Osteoblast (primary cell): ENCODE data around the gene UMPS. TPM values are rescaled to one million over a fixed set of nuclear protein-coding genes. Genes with fewer than 3 reads are reported as not detected.

Source experiments
- DNase-seq: peaks from one replicate; pipeline ENCODE4 v3.0.0; 2011; ENCODE audit warnings: low spot score, mixed read lengths; ENCODE audit not compliant: insufficient read length; ENCODE audit errors: missing footprints
- H2AFZ ChIP-seq: 2 replicates; pipeline ENCODE4 v1.6.0; 2011; ENCODE audit warnings: mild to moderate bottlenecking, low read length
- H3K27ac ChIP-seq: 2 replicates; pipeline ENCODE4 v1.5.1; 2011; ENCODE audit warnings: mild to moderate bottlenecking, low read depth, low read length, moderate library complexity
- H3K27me3 ChIP-seq: 2 replicates; pipeline ENCODE4 v1.6.0; 2012; ENCODE audit warnings: mild to moderate bottlenecking, control low read depth, inconsistent platforms, low read length, moderate library complexity; ENCODE audit not compliant: insufficient read depth
- H3K36me3 ChIP-seq: 2 replicates; pipeline ENCODE4 v1.5.1; 2011; ENCODE audit warnings: mild to moderate bottlenecking, low read length, control low read depth, moderate library complexity; ENCODE audit not compliant: insufficient read depth
- H3K4me1 ChIP-seq: 2 replicates; pipeline ENCODE4 v1.5.1; 2011; ENCODE audit warnings: mild to moderate bottlenecking, low read length, control low read depth, moderate library complexity; ENCODE audit not compliant: insufficient read depth
- H3K4me2 ChIP-seq: 2 replicates; pipeline ENCODE4 v1.6.0; 2011; ENCODE audit warnings: mild to moderate bottlenecking, low read length; ENCODE audit not compliant: insufficient read depth
- H3K4me3 ChIP-seq: fragments of 200-600 bp; sonication (generic); 3 replicates; pipeline ENCODE4 v1.5.1; 2012; ENCODE audit warnings: mild to moderate bottlenecking, low read length, inconsistent platforms; ENCODE audit not compliant: insufficient read depth
- H3K79me2 ChIP-seq: 2 replicates; pipeline ENCODE4 v1.6.0; 2012; ENCODE audit warnings: mild to moderate bottlenecking, low read length, control low read depth, inconsistent platforms; ENCODE audit not compliant: insufficient read depth
- H3K9me3 ChIP-seq: 2 replicates; pipeline ENCODE4 v1.5.1; 2011; ENCODE audit warnings: low read depth, low read length, control low read depth
- H4K20me1 ChIP-seq: 2 replicates; pipeline ENCODE4 v1.6.0; 2012; ENCODE audit warnings: mild to moderate bottlenecking, low read length, control low read depth; ENCODE audit not compliant: insufficient read depth
- total RNA-seq: library from RNA; depleted of rRNA; stranded (reverse); fragments of >200 nt; gene quantifications from 2 replicates; pipeline ENCODE4 v1.2.3, GENCODE V29; 2012
- TF ChIP-seq, protein P1 (sequence below): IDR thresholded peaks from 2 replicates; pipeline ENCODE4 v1.5.1; 2011; ENCODE audit warnings: mild to moderate bottlenecking, low read depth, low read length, moderate library complexity; ENCODE audit errors: extremely low read depth

Gene UMPS
- total RNA-seq, 1 donor, result 19.5 TPM

DNA sequence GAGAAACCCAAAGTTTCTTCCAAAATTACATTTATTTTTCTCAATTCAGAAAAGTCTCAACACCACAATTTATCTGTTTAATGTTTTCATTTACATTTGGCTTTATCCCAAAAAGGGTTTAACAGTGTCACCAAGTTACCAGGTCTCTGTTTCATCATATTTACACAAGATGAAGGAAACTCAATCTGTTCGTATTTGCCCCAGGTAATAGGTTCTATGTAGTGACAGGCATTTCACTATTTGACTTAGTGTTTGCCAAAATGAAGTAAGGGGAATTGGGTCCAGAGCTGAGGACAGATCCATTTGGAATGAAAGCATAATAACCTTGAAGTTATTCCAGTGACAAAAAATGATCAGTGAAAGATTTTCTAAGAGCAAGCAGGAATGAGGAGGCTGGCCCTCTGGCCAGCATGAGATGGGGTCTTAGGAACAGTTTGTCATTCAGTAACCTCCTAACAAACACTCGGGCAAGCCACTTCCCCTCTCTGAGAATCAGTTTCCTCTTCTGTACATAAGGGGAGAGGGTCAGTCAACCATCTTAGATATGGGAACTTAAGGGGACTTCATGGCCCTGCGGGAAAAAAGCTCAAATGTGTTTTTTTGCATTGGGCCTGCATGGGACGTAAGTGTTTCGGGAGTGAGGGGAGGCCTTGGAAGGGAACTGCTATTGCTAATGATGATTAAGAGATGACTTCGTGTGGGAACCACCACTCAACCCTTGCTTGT, 31.8 kb downstream of the UMPS start:
- peaks cover 17% of the 10 kb centered on the region for H3K4me1 ChIP-seq
- no peak overlapping the region for H3K4me2 ChIP-seq
- H3K9me3 ChIP-seq, result no peaks in the 10 kb centered on the region
- TF ChIP-seq, protein P1, sequence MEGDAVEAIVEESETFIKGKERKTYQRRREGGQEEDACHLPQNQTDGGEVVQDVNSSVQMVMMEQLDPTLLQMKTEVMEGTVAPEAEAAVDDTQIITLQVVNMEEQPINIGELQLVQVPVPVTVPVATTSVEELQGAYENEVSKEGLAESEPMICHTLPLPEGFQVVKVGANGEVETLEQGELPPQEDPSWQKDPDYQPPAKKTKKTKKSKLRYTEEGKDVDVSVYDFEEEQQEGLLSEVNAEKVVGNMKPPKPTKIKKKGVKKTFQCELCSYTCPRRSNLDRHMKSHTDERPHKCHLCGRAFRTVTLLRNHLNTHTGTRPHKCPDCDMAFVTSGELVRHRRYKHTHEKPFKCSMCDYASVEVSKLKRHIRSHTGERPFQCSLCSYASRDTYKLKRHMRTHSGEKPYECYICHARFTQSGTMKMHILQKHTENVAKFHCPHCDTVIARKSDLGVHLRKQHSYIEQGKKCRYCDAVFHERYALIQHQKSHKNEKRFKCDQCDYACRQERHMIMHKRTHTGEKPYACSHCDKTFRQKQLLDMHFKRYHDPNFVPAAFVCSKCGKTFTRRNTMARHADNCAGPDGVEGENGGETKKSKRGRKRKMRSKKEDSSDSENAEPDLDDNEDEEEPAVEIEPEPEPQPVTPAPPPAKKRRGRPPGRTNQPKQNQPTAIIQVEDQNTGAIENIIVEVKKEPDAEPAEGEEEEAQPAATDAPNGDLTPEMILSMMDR, result no peak
- no peak for DNase-seq
- no peak overlapping the region for H3K4me3 ChIP-seq
- H3K36me3 ChIP-seq, result peaks cover 46% of the 10 kb centered on the region
- H2AFZ ChIP-seq, result no peak overlapping the region
- H3K27me3 ChIP-seq, result no peaks in the 10 kb centered on the region
- H3K79me2 ChIP-seq, result no peaks in the 10 kb centered on the region
- H4K20me1 ChIP-seq, result no peaks in the 10 kb centered on the region
- peak overlapping the region; percentile 60 for H3K27ac ChIP-seq

DNA sequence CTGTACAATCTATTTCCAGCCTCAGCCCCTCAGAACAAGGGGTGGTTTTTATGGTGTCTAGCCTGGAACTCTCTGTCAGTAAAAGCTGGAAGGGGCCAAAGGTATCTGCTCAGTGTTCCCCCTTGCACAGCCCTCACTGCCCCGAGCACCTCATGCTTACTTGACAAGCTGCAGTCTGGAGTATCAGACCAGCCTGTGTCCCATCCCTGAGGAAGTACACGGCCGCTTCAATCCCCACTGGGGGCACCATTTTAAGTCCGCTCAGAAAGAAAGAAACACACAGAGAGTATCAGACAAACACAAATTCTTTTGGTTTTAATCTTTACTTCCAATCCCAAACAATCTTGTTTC, 32.4 kb downstream of the UMPS start:
- Histone ChIP-seq H3K36me3 (peaks cover 52% of the 10 kb centered on the region), H3K27me3 (no peaks in the 10 kb centered on the region), H3K4me2 (no peak overlapping the region), H3K79me2 (no peaks in the 10 kb centered on the region), H3K9me3 (no peaks in the 10 kb centered on the region), H3K4me1 (peaks cover 17% of the 10 kb centered on the region), H4K20me1 (no peaks in the 10 kb centered on the region), H3K4me3 (no peak overlapping the region), H2AFZ (no peak overlapping the region), H3K27ac (peak overlapping the region; percentile 60)
- TF ChIP-seq, protein P1, result no peak
- no peak for DNase-seq

DNA sequence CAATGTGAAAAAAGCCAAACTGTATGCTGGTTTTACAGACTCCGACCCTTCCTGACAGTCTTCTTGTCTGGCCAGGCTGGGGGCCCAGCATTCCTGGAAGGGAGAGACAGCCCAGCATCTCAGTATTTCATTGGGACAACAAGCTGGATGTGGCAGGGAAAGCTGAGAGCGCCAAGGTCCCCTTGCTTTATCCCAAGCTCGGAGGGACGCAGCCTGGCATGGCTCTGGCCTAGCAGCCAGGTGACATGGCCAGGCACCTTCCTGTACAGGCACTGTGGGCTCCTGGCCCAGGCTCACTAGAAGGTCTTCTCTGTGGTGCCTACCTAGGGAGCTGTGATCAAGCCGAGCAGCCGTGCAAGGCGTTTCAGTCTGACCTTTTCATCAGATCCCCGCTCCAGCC, 33.0 kb downstream of the UMPS start:
- DNase-seq, result no peak
- H3K36me3 ChIP-seq, result peaks cover 57% of the 10 kb centered on the region
- H4K20me1 ChIP-seq, result no peaks in the 10 kb centered on the region
- no peaks in the 10 kb centered on the region for H3K79me2 ChIP-seq
- H3K9me3 ChIP-seq, result no peaks in the 10 kb centered on the region
- TF ChIP-seq, protein P1, result no peak
- H3K4me3 ChIP-seq, result no peak overlapping the region
- H3K4me1 ChIP-seq, result peaks cover 17% of the 10 kb centered on the region
- H2AFZ ChIP-seq, result no peak overlapping the region
- H3K4me2 ChIP-seq, result no peak overlapping the region
- H3K27me3 ChIP-seq, result no peaks in the 10 kb centered on the region
- H3K27ac ChIP-seq, result peak overlapping the region; percentile 60

DNA sequence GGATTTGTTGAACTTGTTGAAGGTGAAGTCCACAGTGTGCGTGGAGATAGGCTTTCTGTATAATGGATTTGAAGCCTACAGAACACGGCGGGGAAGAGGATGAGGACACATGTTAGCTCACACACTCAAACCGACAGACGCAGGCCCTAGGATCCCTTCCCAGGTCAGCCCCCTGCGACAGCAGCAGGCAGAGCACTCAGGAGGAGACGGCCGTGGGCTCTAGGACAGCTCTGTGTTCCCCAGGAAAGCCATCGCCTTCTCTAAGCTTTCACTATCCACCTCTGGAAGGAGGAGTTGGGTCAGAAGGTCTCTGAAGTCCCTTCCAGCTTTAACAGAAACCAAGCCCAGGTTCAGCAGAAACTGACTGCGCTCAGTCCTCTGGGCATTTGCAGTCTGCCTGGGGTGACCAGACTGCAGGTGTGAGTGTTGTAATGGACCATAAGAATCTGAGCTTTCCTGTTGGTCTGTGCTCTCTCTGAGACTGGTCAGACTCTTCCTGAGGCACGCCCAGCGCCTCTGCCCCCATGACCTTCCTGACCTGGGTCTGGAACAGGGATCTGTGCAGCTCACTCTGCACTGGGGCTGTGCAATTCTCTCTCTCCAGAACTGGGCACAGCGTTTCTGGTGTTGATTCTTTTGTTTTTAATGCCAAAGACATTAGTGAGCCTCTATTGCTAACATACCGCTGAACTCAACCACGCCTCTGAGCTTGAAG, 33.5 kb downstream of the UMPS start:
- H3K79me2 ChIP-seq, result no peaks in the 10 kb centered on the region
- no peaks in the 10 kb centered on the region for H4K20me1 ChIP-seq
- peaks cover 17% of the 10 kb centered on the region for H3K4me1 ChIP-seq
- no peak overlapping the region for H2AFZ ChIP-seq
- H3K27me3 ChIP-seq, result no peaks in the 10 kb centered on the region
- no peak overlapping the region for H3K4me2 ChIP-seq
- peaks cover 63% of the 10 kb centered on the region for H3K36me3 ChIP-seq
- no peak overlapping the region for H3K27ac ChIP-seq
- H3K9me3 ChIP-seq, result no peaks in the 10 kb centered on the region
- no peak for DNase-seq
- TF ChIP-seq, protein P1, result no peak
- no peak overlapping the region for H3K4me3 ChIP-seq
